HG03139 (cell line): ENCODE data around the gene REG3A.

Experiments
- ATAC-seq: cut with Tn5 transposase; IDR thresholded peaks from one replicate; pipeline ENCODE4 v1.9.1; 2021; ENCODE audit not compliant: unreplicated experiment

REG3A gene

GRCh38 chr2:79122676-79123075 is 36.9 kb downstream of the REG3A start:
- no peak for ATAC-seq

- no peak for ATAC-seq
Measured at GRCh38 chr2:79120194-79120713, 39.3 kb downstream of the REG3A start, which contains the start of gene REG1A. TSS of gene REG1A (plus strand) at chr2:79120488. CDS start at chr2:79120862, 374 bp downstream.

DNA sequence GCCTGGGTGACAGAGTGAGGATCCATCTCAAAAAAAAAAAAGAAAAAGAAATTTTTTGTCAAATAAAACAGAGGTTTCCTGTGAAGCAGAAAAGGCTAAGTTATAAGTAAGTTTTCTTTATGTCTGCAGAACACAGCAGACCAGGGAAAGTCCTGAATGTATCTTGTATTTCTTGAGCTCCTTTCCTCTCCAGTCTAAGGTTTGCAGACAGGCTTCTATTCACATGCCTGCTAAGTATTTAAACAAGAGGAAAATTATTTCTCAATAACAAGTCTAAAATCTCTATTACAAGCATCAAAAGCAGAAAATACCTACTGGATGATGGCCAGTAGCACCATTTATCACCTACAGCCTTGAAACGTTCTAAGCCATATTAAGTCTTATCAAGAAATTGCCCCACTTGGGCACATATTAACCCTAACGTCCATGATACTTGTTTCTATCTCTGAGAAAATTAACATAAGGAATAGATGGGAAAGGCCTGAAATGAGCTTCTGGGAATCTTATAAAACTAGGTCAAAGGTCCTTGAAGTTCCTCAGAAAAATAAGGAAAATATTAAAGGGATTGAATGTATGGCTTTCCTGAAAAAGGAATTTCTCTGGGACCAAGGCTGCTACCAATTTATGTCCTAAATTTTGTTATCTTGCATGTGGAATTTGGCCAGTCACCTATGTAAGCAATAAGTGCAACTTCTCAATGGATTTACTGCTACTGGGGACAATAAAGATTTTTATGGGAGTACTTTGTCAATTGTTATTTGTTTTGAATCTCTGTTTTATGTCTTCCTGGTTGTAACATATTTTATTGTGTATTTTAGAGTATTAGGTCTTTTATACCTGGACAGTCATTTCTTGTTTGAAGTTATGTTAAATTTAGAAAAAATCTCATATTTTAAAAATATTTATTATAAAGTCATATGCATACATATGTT is 42.3 kb downstream of the REG3A start:
- ATAC-seq = no peak

DNA sequence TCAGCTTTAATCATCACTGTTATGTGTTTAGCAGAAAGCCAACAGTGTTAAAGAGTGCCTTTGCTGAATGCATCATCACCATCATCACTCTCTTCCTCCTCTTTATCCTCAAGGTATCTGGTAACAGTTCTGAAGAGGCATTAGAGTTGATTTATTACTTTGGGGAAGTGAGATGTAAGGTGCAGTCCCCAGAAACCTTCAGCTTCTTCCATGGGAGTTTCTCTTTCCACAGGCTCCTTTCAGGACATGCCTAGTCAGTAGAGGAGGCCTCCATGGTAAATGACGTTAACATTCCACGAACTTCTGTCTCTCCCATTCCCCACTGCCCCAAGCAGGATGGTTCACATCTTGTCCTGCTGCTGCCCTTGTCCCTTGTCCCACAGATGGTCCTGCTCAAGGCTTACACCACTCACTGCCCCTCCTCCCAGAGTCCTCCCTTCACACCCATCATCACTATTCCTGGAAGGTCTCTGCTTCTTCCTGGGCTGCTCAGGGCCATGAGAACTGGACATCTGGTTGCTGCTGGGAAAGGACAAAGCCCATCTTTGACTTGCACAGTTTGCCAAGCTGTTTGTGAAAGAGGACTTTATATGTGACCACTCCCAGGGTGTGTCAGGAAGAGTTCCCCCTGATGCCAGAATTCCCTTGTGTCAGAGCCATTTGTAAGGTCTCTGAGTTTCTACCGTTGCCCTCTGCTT is 44.6 kb downstream of the REG3A start:
- ATAC-seq = no peak

GRCh38 chr2:79112269-79112668 is 47.3 kb downstream of the REG3A start:
- no peak for ATAC-seq
